GM18868 (cell line): ENCODE data around the gene RPLP1.
"Not testable (repeated sequence)": the region's sequence is repeated elsewhere in the genome, so short reads cannot be mapped to it uniquely, and the experiment has no call there.

Source experiments
- ATAC-seq: cut with Tn5 transposase; IDR thresholded peaks from one replicate; pipeline ENCODE4 v1.9.1; 2021; ENCODE audit warnings: mild to moderate bottlenecking, moderate library complexity; ENCODE audit not compliant: unreplicated experiment

RPLP1 gene

DNA sequence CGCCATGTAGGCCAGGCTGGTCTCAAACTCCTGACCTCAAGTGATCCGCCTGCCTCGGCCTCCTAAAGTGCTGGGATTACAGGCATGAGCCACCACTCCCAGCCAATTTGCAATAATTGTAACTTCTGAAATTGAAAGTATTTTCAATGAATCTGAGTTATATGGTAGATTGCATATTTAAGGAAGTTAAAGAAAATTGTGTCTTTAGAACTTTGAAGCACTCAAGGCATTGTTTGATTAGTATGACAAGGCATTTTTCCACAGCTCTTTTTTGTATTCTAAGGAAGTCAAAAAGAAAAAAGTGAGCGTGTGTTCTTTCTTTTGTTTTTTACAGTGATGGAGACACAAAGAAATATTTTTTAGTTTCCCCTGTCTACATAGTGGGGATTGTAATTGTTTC is 15.7 kb upstream of the RPLP1 start:
- ATAC-seq = no peak

DNA sequence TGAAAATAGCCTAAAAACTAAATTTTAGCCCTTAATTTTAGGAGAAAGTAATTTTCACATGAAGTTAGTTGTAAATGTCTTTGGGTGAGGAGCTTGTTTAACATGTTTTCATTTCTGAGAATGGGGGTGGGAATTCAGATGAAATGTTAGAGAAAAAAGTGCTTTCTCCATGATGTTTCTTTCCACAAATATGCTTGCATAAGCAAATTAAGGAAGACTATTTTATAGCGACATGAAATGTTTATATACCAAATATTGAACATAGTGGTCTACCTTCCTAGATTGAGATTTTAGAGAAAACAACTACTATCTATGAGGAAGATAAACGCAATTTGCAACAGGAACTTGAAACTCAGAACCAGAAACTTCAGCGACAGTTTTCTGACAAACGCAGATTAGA is 13.0 kb upstream of the RPLP1 start:
- ATAC-seq = no peak

DNA sequence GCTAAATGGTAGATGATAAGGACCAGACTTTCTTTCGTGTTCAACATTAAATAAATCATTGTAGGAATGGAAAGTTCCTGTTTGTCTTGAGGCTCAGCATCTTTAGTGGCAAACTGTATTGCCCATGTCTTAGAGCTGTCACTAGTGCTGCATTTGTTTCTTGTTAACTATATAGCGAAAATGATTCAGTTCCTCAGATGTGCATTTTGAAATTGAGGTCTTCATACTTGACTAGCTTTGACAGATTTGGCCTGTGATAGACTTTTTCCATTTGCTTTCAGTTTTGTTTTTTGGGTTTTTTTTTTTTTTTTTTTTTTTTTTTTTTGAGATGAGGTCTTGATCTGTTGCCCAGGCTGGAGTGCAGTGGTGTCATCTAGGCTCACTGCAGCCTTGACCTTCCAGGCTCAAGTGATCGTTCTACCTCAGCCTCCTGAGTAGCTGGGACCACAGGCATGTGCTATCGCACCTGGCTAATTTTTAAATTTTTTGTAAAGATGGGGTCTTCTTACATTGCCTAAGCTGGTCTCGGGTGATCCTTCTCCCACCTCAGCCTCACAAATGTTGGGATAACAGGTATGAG is 9.5 kb upstream of the RPLP1 start:
- peak; percentile 52 for ATAC-seq

DNA sequence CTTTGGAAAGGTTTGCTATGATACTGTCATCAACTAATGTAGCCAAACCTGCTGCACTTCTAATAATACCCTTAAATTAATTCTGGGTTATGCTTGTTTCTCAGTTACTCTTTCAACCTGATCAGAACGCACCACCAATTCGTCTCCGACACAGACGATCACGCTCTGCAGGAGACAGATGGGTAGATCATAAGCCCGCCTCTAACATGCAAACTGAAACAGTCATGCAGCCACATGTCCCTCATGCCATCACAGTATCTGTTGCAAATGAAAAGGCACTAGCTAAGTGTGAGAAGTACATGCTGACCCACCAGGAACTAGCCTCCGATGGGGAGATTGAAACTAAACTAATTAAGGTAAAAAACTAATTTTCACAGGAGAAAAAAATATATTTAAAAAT is 7.9 kb upstream of the RPLP1 start:
- ATAC-seq = no peak

DNA sequence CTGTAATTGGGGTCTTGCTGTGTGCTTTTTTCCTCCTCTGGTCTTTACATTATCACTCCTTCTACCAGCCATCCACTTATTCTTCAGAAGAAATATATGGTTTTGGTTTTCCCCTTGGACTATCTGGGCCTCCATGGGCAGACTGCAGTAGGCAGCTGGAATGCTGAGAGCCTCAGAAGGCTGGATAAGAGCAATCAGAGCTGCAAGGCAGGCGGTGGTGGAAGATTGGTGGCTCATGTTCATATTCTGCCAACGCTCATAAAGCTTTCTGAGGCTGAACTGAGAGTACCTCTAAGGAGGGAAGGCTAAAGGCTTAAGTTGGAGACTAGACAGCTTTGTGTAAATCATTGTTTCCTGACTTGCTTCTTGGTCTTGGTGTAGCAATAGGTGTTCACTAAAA is 5.7 kb upstream of the RPLP1 start:
- no peak for ATAC-seq

DNA sequence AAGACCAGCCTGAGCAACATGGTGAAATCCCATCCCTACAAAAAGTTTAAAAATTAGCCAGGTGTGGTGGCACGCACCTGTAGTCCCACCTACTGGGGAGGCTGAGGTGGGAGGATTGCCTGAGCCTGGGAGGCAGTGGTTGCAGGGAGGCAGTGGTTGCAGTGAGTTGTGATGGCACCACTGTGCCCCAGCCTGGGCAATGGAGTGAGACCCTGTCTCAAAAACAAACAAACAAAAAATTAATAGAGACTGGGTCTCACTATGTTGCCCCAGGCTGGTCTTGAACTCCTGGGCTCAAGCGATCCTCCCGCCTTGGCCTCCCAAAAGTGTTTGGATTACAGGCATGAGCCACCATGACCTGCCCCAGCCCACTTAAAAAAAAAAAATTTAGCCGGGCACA is 2.4 kb upstream of the RPLP1 start:
- not testable (repeated sequence) for ATAC-seq

DNA sequence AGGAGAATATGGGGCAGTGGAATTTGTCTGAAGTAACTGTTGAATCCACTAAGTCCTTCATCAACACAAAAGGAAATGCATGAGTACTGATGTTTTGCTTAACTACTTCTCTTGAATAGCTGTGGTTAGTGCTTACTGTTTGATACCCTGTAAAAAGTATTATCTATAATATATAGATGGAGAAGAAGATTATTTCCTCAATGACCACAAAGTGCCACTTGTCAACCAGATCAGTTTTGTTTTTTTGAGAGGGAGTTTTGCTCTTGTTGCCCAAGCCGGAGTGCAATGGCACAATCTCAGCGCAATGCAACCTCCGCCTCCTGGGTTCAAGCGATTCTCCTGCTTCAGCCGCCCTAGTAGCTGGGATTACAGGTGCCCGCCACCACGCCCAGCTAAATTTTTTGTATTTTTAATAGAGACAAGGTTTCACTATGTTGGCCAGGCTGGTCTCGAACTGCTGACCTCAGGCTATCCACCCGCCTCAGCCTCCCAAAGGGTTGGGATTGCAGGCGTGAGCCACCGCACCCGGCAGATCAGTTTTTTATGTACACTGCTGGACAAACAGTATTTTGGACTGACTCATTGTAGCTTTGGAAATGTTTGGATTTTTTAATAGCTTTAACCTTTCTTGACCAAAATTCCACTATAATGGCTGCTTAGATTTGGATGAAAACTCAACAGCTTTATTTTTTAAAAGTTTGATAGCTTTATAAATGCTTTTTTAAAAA is 1.5 kb upstream of the RPLP1 start:
- ATAC-seq = no peak

DNA sequence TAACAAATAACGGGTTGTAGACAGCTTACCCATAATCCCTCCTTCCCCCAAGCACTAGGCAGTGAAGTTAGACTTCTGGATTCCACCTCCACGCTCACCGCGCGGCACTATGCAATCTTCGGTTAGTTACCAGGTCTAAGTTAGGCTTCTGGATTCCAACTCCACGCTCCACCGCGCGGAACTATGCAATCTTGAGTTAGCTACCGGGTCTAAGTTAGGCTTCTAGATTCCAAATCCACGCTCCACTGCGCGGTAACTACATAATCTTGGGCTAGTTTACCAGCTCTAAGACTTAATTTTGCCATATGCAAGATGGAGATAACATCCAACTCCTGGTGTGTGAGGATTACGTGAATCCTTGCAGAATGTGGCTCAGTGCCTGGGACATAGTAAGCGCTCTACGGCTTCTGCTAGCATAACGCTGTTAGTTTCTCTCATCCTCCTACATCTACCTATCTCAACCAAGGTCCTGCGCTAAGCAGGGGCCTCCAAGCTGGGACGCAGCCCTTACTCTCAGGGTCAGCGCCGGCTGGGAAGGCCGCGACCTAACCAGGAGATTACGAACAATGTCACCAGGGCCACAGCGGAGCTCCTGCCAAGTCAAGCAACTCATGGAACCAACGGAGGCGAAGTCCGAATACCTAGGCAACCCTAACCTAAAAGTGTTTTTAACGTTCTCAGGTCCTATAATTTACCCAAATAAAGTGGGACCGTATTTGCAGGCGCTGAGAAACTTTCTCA is 497 bp upstream of the RPLP1 start:
- ATAC-seq = peak; percentile 39

DNA sequence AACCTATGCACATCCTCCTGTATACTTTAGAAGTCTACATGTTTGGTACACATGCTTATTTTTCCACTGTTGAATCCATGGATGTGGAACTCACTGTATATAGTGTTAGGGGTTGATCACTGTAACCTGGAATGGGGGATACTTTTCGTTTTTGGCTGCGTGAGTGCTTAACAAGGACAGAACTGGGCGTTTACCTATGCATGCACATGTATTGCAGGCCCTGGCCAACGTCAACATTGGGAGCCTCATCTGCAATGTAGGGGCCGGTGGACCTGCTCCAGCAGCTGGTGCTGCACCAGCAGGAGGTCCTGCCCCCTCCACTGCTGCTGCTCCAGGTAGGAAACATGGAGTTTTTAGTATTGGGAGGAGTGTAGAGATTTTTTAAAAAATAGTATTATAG is 2.3 kb downstream of the RPLP1 start:
- no peak for ATAC-seq

DNA sequence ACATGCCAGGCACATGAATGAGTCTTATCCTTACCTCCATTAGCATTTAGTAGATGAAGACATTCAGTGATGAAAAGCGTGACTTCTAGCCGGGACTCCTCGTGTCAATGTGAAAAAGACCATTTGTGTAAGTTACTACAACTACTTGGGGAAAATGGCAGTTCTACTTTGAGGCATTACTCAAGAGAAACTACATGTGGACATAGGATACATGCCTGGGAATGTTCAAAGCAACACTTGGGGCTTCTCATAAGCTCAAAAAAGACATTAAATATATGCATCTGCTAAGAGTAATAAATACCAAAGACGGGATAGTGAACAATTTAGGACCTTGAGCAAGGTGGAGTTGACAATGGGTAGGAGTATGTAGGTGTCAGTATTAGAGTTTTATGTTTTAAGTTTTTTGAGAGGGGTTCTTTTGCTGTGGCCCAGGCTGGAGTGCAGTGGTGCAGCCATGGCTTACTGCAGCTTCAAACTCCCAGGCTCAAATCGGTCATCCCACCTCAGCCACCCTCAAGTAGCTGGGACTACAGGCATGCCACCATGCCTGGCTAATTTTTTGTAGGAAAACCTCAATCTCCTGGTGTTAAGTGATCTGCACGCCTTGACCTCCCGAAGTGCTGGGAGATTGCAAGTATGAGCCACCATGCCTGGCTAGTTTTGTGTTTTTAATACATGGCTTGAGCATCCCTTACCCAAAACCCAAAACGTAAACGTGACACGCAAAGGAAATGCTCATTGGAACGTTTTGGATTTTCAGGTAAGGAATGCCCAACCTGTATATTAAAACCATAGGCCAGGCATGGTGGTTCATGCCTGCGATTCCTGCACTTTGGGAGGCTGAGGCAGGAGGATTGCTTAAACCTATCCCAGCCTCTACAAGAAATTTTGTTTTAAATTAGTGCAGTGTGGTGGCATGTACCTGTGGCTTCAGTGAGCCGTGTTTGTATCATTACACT is 3.9 kb downstream of the RPLP1 start:
- ATAC-seq = no peak

DNA sequence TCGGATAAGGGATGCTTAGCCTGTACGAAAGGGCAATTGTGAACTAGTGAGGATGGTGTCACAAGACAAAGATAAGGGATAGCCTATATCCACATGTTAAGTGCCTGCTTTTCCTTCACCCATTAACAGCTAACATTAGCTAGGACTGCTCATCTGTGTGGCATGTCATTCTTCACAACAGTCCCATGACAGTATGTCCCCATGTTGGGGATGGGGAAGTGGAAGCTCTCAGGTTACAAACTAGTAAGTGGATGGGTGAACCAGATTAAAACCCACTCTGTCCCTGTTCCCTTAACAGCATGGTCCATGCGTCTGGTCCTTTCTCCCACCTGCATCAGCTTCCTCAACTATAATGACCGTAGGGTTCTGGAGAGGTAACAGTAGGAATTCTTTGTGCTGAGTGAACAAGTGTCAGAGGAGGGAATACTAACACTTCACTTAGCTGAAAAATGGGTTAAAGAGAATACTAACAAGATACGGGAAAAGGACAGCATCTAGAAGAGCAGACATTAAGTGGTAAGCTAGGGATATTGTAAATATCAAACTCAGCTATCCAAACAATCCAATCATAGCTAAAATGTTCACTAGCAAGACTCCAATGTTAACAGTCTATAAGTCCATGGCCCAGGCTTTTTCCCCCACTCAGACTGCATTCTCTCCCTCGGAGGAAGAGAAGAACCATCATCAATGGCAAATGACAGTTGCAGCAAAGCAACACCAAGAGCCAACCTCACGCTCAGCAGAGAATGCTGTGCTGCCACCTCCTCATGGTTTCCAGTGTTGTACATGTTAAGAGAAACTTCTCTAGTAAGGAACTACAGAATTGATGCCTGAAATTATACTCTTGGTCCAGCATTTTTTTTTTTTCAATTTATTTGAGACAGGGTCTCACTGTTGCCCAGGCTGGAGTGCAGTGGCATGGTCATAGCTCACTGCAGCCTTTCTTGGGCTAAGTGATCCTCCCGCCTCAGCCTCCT is 5.0 kb downstream of the RPLP1 start:
- no peak for ATAC-seq

DNA sequence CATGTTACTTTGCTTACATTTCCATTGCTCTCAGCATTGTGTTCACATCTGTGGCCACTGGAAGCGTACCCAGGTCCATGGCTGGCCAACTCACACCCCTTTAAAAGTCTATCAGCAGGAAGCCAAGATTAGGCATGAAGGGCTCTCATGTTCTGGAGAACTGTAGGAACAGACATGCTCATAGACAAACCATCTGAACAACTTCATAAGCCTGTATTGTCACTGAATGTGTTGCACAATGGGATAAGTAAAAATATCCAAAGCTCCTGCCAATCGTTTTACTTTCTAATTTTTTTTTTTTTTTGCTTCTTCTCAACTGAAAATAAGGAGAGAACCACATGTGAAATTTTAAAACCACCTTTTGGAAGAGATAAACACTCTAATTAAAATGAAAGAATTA is 6.4 kb downstream of the RPLP1 start:
- ATAC-seq = no peak

DNA sequence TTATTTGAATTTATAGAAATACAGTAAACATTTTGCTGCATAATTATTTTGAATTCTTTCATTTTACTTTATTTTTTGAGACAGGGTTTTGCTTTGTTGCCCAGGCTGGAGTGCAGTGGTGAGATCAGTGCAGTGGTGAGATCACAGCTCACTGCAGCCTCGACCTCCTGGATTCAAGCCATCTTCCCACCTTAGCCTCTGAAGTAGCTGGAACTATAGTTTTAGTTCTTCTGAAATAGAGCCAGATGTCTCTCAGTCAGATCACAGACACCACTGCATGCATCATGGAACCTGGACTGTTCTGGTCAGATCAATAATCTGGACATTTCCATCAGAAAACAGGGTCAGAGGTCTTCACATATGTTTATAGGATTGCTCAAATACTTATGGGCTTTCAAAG is 7.9 kb downstream of the RPLP1 start:
- no peak for ATAC-seq

DNA sequence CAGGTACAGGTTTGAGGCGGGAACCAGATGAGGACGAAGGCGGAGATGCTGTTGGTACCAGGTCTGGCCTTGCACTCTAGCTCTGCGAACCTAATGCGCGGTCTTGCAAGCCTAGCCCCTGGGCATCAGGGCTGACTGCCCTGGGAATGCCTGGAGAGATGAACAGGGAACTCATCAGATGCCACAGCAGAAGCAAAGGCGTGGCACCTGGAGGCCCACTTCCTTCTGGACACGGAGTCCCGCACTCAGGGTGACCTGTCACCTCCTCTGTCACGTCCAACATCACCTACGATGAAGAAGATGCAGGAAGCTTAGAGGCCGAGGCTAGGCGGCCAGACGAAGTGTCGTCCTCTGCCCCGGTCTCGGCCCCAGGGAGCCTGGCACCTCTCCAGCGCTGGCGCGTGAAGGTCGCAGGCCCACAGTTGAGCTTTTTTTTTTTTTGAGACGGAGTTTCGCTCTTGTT is 9.4 kb downstream of the RPLP1 start:
- ATAC-seq = no peak

DNA sequence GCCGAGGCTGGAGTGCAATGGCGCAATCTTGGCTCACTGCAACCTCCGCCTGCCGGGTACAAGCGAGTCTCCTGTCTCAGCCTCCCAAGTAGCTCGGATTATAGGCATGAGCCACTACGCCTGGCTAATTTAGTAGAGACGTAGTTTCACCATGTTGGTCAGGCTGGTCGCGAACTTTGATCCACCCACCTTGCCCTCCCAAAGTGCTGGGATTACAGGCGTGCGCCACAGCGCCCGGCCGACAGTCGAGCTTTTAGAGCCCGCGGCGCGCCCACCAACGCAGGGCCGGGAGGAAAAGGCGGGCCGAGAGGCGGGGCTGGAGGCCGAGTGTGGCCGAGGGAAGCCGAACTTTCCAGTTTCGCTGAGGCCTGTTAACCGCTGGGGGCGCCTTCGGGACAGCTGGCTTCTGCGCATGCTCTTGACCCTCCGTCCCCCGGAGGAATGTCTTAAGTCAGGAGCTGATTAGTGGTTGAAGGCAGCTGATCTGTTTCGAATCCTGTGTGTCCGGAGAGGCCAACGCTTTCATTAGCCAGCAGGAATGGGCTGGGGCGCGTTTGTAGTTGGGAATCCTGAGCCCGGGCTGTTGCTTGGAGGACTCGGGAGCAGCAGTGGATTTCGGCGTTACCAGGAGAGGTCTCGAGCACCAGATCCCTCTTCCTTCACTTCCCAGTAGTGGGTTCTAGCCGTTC is 10.0 kb downstream of the RPLP1 start:
- peak; percentile 83 for ATAC-seq

DNA sequence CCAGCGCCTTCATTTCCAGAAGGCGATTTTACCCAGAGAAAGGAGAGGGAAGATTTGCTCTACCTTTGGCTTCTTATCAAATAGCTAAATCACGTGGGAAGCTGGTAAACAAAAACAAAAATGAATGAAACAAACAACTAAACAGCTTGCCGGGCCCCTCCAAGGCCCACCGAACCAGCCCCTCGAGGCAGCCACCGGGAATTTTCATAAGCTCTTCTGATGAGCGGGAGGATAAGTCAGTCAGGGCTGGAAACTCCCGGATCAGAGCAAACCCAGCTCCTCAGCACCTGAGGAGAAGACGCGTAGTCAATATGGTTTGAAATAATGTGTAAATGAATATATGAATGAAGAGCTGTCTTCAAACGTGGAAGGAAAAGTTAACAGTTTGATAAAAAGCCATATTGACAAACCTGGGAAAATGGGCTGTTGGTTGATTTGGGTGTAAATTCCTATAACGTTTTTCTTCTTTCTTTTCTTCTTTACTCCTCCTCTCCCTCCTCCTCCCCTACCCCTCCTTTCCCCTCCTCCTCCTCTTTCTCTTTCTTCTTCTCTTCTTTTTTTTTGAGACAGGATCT is 10.7 kb downstream of the RPLP1 start:
- ATAC-seq = no peak

DNA sequence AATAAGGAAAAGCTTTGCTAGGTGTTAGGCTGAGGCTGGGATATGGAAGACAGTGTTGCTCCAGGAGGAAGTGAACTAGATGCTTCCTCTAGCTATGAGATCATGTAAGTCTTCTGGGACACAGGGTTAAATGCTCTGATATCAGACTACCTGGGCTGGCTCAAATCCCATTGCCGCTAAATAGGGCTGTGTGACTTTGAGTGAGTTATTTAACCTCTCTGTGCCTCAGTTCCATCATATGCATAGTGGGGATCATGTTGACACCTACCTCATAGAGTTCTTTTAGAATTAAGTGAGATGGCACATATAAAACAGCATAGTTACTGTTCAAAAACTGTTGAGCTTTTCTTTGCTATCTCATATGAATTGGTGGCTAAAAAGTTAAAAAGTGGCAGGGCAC is 12.6 kb downstream of the RPLP1 start:
- ATAC-seq = no peak

DNA sequence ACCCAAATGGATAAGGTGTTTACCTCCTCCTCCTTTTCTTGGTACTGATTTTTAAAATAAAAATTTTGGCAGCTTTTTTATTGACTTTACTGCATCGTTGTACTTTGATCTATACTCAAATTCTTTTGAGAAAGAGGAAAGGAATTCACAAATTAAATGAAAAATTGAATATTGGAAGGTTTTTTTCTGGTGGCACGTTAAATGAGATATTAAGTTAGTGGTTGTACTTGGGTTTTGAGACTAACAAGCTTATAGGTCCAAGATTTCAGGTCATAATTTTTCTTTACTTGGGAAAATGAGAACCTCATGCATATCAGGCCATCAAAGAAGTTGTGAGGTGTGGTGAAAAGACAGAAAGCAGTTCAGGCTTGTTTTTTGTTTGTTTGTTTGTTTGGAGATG is 14.1 kb downstream of the RPLP1 start:
- no peak for ATAC-seq

DNA sequence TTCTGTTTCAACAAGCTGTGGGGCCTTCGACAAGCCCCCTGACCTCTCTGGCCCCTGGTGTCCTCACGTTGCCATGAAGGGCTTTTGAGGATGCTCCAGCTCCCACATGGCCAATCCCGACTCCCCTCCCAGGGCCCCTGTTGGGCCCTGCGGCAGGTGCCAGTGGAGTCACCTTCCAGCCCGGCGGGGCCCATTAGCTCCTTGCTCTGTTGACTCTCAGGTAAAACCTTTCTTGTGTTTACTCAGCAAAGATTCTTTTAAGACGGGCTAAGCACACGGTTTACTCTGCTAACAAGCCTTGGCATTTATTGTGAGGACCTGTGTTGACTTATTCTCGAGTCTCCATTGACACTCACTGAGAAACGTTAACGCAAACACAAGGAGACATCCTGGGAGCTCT is 15.0 kb downstream of the RPLP1 start:
- no peak for ATAC-seq
